ENCODE measurements around the gene RXRA. TPM values are rescaled to one million over a fixed set of nuclear protein-coding genes. Genes with fewer than 3 reads are reported as not detected.

RXRA gene
- total and polyA plus RNA-seq, 4 donors, result 41.5 to 116 (median 74.1) TPM

- H3K27me3 ChIP-seq (ENCODE audit: control insufficient read depth in 4 of 4, insufficient read depth in 4 of 4, low read length in 3 of 4), result no peaks in the 10 kb centered on the region
- H3K4me1 ChIP-seq (ENCODE audit: control insufficient read depth in 4 of 4, insufficient read depth in 4 of 4, low read length in 3 of 4), result peaks cover 15 to 49% (median 34%) of the 10 kb centered on the region in 4 donors
- H3K27ac ChIP-seq (ENCODE audit: low read depth in 1 of 2, low read length in 2 of 2), result no peak overlapping the region
- H3K4me3 ChIP-seq (ENCODE audit: low read depth in 1 of 3, low read length in 3 of 3), result no peak overlapping the region
- H3K9me3 ChIP-seq (ENCODE audit: control insufficient read depth in 4 of 4, low read length in 3 of 4), result no peaks in the 10 kb centered on the region
- H3K36me3 ChIP-seq (ENCODE audit: control insufficient read depth in 4 of 4, insufficient read depth in 3 of 4, low read depth in 1 of 4, low read length in 3 of 4), result no peaks in the 10 kb centered on the region
- no peak overlapping the region for H3K9ac ChIP-seq (ENCODE audit: low read depth in 1 of 2, low read length in 2 of 2)
- WGBS, result 82% methylated on average over 35 of the region's 35 CpGs
- no peak for DNase-seq (ENCODE audit: low spot score)
- TF ChIP-seq REST (IDR thresholded peaks at IDR 0.05) (no peak), NR2F2 (IDR thresholded peaks at IDR 0.05) (no peak), ATF3 (IDR thresholded peaks at IDR 0.05) (no peak), HNF4G (IDR thresholded peaks at IDR 0.05) (no peak), YY1 (IDR thresholded peaks at IDR 0.05) (no peak), MAX (IDR thresholded peaks at IDR 0.05) (no peak), FOXA1 (IDR thresholded peaks at IDR 0.05) (no peak), RAD21 (IDR thresholded peaks at IDR 0.05) (no peak), HNF4A (conservative IDR thresholded peaks at IDR 0.05) (no peak), ZBTB33 (IDR thresholded peaks at IDR 0.05) (no peak), RXRA (IDR thresholded peaks at IDR 0.05) (no peak)
Measured at GRCh38 chr9:134287591-134288491, 38.4 kb upstream of the RXRA start.

- peaks cover 11 to 41% (median 28%) of the 10 kb centered on the region in 4 donors for H3K4me1 ChIP-seq (ENCODE audit: control insufficient read depth in 4 of 4, insufficient read depth in 4 of 4, low read length in 3 of 4)
- no peaks in the 10 kb centered on the region for H3K36me3 ChIP-seq (ENCODE audit: control insufficient read depth in 4 of 4, insufficient read depth in 3 of 4, low read depth in 1 of 4, low read length in 3 of 4)
- H3K9ac ChIP-seq (ENCODE audit: low read depth in 1 of 2, low read length in 2 of 2), result no peak overlapping the region
- H3K9me3 ChIP-seq (ENCODE audit: control insufficient read depth in 4 of 4, low read length in 3 of 4), result no peaks in the 10 kb centered on the region
- TF ChIP-seq FOXA1 (IDR thresholded peaks at IDR 0.05), result no peak
- no peak for DNase-seq (ENCODE audit: low spot score)
- no peaks in the 10 kb centered on the region for H3K27me3 ChIP-seq (ENCODE audit: control insufficient read depth in 4 of 4, insufficient read depth in 4 of 4, low read length in 3 of 4)
- H3K4me3 ChIP-seq (ENCODE audit: low read depth in 1 of 3, low read length in 3 of 3), result no peak overlapping the region
- 96% methylated on average over 10 of the region's 10 CpGs for WGBS
- H3K27ac ChIP-seq (ENCODE audit: low read depth in 1 of 2, low read length in 2 of 2), result no peak overlapping the region
Measured at GRCh38 chr9:134288746-134289145, 37.5 kb upstream of the RXRA start.
